Erythroblast (primary cell): ENCODE results near the gene KCNT2.

Source experiments
- GATA1 ChIP-seq: IDR thresholded peaks from 2 replicates; pipeline ENCODE4 v1.6.1; 2011; ENCODE audit warnings: low read depth, mild to moderate bottlenecking, control low read depth, low read length, moderate library complexity
- POLR2A ChIP-seq: IDR thresholded peaks from 2 replicates; pipeline ENCODE4 v1.6.1; 2011; ENCODE audit warnings: mild to moderate bottlenecking, low read length

DNA sequence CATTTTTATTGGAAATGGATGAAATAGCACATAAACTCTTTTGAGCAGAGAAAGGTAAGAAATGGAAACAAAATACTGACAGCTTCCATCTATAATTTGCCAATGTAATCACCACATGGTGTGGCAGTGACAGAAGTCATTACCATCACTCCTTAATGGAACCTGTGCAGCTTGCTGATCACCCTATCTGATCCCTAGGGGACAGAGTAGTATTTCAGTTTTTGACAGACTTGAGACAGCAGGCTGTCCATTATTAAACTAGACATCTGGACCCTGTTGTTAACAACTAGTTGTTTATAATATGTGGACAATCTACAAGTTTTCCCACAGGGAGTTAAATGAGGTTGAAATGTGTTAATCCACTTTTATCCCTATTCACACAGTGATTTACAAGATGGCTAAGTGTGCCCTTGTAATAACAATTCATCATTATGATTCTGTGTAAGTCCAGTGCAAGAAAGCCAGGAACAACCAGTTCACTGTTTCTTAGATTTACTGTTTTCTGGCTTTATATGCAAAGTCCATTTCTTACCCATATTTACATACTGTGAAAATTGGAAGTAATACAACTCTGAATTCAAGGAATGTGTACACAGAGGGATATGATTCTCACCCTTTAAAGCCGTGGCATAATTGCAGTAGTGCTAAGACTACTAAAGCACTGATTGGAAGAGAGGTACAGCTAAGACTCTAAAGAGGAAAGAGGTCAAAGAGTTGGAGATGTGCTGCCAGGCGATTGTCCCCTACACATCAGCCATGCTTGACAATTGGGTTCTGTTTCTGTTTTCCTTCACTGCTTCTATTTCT lies 9.1 kb downstream of the KCNT2 start:
- TF ChIP-seq POLR2A (no peak), GATA1 (no peak)
